ENCODE data around the gene BAD. TPM values are rescaled to one million over a fixed set of nuclear protein-coding genes. Genes with fewer than 3 reads are reported as not detected.

BAD gene
- total and polyA plus RNA-seq, 2 of the 13 experiments (the other 11 are each of a cell fraction or from before 2014, with no cell fraction given) = 17.9 to 28.5 TPM

DNA sequence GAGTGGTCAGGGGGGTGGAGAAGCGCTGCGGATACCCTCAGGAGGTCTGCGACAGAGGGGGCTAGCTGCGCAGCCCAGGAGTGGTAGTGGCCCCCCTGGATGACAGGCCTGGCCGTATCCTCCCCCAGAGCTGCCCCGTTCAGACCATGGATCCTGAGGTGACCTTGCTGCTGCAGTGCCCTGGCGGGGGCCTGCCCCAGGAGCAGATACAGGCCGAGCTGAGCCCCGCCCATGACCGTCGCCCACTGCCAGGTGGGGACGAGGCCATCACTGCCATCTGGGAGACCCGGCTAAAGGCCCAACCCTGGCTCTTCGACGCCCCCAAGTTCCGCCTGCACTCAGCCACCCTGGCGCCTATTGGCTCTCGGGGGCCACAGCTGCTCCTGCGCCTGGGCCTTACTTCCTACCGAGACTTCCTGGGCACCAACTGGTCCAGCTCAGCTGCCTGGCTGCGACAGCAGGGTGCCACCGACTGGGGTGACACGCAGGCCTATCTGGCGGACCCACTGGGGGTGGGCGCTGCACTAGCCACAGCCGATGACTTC lies 57.9 kb downstream of the BAD start (continued):
- TF ChIP-seq FUBP1 (CRISPR knock-in tag; IDR thresholded peaks at IDR 0.05; ENCODE audit: borderline replicate concordance) (no peak), HDAC2 (CRISPR knock-in tag; IDR thresholded peaks at IDR 0.05) (peak; percentile 31; the same call in 1 of the 2 replicates), NFKBIZ (CRISPR knock-in tag; IDR thresholded peaks at IDR 0.05) (no peak), PRPF4 (IDR thresholded peaks at IDR 0.05; ENCODE audit: low read depth, low read length, poor library complexity, severe bottlenecking) (no peak), ETV6 (CRISPR knock-in tag; conservative IDR thresholded peaks at IDR 0.05) (peak; percentile 58; the same call in 1 of the 2 replicates), CBFB (CRISPR knock-in tag; IDR thresholded peaks at IDR 0.05) (no peak), BRF2 (CRISPR knock-in tag; IDR thresholded peaks at IDR 0.05) (no peak), WIZ (CRISPR knock-in tag; IDR thresholded peaks at IDR 0.05) (no peak), ZZZ3 (CRISPR knock-in tag; IDR thresholded peaks at IDR 0.05; ENCODE audit: borderline replicate concordance) (no peak), ZSCAN30 (CRISPR knock-in tag; IDR thresholded peaks at IDR 0.05) (no peak), ATRX (CRISPR knock-in tag; IDR thresholded peaks at IDR 0.05; ENCODE audit: borderline replicate concordance) (no peak), CCDC6 (CRISPR knock-in tag; IDR thresholded peaks at IDR 0.05) (peak; percentile 85; the same call in 1 of the 2 replicates), RFX3 (CRISPR knock-in tag; IDR thresholded peaks at IDR 0.05) (no peak), PRDM10 (CRISPR knock-in tag; IDR thresholded peaks at IDR 0.05; ENCODE audit: low read depth) (no peak; the same call in 1 of the 2 replicates), HNF4G (IDR thresholded peaks at IDR 0.05; ENCODE audit: borderline replicate concordance, low read depth, low read length) (no peak), HNF4G (CRISPR knock-in tag; IDR thresholded peaks at IDR 0.05; ENCODE audit: borderline replicate concordance, low read depth) (no peak; the same call in 1 of the 2 replicates)
- TF ChIP-seq, protein P1, sequence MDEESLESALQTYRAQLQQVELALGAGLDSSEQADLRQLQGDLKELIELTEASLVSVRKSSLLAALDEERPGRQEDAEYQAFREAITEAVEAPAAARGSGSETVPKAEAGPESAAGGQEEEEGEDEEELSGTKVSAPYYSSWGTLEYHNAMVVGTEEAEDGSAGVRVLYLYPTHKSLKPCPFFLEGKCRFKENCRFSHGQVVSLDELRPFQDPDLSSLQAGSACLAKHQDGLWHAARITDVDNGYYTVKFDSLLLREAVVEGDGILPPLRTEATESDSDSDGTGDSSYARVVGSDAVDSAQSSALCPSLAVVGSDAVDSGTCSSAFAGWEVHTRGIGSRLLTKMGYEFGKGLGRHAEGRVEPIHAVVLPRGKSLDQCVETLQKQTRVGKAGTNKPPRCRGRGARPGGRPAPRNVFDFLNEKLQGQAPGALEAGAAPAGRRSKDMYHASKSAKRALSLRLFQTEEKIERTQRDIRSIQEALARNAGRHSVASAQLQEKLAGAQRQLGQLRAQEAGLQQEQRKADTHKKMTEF (CRISPR knock-in tag; IDR thresholded peaks at IDR 0.05) = no peak
- TF ChIP-seq, protein P2, sequence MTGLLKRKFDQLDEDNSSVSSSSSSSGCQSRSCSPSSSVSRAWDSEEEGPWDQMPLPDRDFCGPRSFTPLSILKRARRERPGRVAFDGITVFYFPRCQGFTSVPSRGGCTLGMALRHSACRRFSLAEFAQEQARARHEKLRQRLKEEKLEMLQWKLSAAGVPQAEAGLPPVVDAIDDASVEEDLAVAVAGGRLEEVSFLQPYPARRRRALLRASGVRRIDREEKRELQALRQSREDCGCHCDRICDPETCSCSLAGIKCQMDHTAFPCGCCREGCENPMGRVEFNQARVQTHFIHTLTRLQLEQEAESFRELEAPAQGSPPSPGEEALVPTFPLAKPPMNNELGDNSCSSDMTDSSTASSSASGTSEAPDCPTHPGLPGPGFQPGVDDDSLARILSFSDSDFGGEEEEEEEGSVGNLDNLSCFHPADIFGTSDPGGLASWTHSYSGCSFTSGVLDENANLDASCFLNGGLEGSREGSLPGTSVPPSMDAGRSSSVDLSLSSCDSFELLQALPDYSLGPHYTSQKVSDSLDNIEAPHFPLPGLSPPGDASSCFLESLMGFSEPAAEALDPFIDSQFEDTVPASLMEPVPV (CRISPR knock-in tag; IDR thresholded peaks at IDR 0.05) = peak; percentile 69; the same call in 1 of the 2 replicates
